GM18520 (cell line): ENCODE data around the gene SMARCD1.
A peak's percentile ranks its signal among the peaks of the same experiment; 100 is the strongest.

Experiments
- ATAC-seq: cut with Tn5 transposase; IDR thresholded peaks from one replicate; pipeline ENCODE4 v1.9.1; 2021; ENCODE audit not compliant: unreplicated experiment

Gene SMARCD1

DNA sequence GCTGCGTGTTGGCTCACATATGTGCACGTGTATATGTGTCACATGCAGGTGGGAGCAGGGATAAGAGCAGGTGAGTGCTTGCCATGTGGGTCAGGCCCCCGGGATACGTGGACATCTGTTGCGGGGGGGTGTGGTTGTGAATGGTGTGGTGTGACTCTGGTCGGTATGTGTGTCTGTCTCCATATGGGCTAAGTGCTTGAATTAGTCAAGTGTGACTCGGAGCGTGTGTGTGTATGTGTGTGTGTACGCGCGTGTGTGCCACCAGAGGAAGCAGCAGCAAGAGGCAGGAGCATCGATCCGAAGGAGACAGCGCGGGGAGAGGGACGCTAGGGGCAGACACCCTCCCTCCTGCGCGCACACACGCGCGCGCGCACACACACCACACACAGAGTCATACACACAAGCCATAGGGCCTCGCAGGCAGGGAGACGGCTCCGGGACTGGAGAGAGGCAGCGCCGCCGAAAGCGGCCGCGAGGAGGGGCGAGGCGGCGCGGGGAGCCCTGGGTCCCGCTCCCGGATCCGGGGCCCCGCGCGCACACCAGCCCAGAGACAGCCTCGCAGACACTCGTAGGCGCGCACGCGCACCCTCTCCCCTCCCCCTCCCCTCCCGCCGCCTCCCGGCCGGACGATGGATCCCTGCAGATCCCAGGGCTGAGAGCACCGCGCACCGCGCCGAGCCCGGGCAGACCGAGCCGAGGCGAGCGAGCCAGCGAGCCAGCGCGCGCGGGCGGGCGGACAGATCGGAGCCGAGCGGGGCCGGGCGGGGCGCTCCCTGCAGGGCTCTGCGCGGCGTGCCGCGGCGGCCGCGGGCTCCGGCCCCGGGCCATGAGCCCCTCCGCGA is 27.9 kb upstream of the SMARCD1 start, which contains the start of gene ASIC1:
Gene ASIC1, plus strand, starts transcription at position 597 of the 842 bp plus-strand sequence. CDS start 1,171 bp downstream, outside the sequence.
- ATAC-seq = no peak

DNA sequence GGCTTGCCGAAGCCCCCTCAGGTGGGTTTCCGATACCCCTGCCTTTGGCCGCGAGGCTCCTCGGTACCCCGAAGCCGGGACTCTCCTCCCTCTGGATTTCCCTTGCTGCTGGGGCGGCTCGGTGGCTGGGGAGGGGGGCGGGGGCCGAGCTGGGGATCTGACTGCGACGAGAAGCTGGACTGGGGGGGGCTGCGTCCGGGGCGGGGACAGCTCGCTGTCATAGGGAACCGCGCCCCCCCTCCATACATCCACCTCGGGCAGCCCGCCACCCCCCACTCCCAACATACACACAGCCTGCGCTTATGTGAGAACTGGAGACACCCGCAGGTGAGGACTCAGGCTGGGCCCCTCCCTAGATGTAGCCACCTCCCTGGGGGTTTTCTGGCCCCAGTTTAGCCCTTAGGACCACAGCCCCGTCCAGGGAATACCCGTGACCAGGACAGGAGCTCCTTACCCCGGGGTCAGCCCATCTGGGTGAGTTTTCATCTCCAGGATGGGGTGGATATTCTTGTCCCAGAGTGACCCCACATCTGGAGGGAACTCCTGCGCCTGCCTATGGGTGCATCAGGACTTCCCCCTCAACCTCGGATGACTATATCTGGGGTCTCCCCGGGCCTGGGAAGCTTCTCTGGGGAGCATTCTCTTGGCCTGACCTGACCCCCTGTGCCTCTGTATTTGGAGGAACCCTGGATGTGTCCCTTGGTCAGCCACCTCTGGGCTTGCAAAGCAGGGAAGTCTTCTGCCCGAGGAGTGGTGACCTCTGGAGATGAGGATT is 27.1 kb upstream of the SMARCD1 start:
- ATAC-seq = no peak

DNA sequence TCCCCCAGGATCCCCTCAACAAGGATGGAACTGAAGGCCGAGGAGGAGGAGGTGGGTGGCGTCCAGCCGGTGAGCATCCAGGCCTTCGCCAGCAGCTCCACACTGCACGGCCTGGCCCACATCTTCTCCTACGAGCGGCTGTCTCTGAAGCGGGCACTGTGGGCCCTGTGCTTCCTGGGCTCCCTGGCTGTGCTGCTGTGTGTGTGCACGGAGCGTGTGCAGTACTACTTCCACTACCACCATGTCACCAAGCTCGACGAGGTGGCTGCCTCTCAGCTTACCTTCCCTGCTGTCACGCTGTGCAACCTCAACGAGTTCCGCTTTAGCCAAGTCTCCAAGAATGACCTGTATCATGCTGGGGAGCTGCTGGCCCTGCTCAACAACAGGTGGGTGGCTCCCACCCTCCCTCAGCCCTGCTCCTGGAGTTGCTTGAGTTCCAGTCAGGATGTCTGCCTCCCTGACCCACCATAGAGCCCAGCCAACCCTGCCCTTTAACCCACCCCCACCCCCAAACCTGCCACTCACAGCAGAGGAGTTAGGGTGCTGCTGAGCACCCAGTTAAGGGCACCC is 26.3 kb upstream of the SMARCD1 start:
- no peak for ATAC-seq

DNA sequence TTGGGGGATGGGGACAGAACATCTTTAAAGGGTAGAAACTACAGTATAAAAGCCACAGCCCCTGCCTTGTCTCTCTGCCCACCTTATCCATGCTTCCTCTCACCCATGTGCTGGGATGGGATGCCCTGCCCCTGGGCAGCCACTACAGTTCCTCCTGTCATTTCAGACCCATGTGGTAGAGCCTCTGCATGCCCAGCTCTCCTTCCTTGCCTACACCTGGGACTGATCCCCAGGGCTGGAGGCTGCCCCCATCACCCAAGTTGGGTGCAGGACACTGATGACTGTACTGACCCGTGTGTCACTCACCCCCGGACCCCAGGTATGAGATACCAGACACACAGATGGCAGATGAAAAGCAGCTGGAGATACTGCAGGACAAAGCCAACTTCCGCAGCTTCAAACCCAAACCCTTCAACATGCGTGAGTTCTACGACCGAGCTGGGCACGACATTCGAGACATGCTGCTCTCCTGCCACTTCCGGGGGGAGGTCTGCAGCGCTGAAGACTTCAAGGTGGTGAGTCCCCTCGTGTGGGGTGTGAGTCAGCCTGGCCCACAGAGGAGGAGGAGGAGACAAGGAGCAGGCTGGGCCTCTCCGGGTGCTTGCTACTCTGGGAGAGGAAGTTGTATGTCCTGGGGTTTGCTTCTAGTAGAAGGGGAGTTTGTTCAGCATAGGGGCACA is 25.6 kb upstream of the SMARCD1 start:
- ATAC-seq = no peak

DNA sequence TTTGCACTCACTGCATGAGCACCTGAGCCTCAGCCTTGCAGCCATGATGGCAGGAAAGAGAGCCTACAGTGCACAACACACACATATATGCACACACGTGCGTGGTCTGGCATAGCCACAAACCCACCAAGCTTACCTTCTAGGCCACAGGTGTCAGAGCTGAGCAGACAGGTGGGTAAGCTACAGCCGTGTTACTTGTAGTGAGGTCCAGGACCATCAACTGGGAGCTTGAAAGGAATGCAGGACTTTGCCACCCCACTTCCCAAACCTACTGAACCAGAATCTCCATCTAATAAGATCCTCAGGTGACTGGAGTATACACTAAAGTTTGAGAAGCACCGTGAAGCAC is 25.0 kb upstream of the SMARCD1 start:
- ATAC-seq = no peak

DNA sequence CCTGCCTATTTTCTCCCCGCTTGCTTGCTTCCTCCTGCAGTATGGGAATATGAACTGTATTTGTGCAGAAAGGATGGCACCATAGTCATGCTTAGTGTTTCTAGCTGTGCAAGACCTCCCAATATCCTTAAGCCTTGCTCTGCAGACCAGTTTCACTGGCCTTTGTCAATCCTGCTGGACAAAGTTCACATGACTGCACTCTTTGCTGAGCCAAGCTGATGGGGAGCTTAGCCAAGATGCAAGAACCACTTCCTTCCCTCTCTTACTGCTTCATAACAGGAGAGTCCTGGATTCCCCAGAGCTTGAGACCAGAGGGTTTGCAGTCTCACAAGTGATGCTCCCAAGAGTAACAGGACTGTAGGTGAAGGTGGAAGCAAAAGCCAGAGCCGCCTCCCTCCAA is 24.0 kb upstream of the SMARCD1 start:
- no peak for ATAC-seq

DNA sequence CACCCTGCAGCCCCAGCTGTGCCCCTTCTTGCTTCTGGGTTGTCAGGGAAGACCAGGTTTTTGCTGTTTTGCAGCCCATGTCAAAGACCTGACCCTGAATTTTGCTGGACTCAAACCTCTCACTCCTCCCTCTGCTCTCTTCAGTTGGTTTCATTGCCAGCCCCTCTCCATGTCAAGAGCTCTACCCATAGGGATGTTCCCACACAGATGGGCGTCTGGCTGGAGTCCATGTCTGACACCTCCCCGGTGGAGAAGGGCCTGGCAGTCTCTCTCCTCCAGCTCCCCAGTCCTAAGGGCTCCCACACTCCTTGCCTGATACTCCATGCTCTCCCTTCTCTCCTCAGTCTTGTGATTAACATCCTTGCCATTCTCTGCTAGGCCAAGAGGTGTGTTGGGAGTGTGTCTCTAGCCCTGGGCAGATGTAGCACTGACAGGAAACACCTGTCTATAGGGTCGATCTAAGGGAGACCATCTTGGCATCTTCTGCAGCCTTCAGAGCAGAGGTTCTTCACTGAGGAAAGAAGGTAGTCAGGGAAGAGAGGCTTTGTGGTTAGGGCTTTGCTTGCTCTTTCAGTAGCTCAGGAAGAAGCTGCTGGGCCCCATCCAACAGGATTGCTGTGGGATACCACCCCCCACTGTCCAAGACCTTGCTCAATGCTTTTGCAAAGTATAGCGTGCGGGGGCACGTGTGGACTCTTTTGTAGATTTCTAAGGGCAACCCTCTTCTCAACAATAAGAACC is 23.0 kb upstream of the SMARCD1 start:
- ATAC-seq = no peak

DNA sequence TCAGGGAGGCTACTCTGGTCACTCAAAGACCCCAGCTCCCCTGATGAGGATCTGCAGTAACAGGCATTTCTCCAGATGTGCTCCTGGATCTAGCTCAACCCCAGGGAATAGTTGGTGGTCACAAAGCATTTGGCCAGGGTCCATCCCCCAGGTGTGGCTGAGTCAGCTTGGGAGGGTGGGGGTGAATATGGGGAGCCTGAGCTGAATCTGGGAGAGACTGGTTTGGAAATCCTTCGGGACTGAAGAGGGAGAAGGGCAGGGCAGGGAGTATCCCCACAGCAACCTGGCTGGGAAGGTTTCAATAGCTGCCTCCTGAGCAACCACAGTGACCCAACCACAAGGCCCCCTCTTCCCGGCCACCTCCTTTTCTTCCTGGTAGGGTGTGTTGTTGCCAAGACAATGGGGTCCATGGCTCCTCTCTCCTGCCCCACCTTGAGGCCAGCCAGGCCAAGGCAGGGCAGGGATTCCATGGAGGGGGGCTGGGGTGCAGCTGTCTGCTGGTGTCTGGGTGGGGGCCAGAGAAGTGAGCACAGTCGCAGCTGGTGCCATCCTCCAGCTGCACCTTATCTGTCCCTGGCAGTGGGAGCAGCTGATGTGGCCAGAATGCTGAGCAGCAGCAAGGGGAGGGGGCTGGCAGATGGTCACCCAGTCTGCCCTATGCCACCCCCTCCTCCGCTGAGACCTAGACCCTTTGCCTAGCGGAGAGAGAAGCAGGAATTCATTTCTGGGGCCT is 22.2 kb upstream of the SMARCD1 start:
- no peak for ATAC-seq

DNA sequence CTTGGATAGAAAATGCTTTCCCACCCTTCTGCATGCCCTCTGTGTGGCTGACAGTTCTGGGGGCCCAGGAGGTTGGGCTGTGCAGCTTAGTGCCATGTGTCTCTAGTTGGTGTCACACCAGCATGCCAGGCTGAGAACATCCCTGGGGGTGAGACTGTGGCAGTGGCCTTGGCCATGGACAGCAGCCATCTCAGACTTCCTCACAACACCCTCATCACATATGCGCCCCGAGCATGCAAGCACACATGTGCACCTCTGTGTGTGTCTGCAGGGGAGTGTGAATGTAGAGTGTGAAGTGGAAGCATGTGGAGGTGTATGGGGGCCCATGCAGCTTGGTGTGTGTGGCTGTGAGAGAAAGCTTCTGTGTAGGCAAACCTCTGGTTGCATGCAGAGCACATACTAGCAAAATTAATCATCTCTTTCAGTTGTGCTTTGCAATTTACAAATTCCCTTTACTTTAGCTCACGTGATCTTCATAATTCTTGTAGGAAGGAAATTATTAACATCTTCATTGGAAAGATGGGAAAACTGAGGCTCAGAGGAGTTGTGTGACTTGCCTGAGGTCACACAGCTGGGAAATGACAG is 19.3 kb upstream of the SMARCD1 start:
- no peak for ATAC-seq

DNA sequence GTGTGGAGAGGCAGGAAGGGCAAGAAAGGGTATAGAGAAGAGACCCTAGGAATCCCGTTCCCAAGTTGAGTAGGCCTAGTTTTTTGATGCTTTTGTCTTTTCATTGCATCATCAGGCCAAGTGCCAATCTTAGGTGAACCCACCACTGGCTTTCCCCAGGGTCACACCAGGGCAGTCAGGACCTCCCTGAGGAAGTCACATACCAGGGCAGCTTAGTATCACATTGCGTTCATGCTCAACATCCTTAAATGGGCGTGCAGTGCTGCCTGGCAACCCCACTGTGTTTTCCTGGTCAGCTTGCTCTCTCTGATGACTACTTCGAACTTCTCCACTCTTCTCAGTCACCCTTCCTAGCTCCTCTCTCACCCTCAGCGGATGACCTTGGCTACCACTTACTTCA is 18.7 kb upstream of the SMARCD1 start:
- no peak for ATAC-seq

DNA sequence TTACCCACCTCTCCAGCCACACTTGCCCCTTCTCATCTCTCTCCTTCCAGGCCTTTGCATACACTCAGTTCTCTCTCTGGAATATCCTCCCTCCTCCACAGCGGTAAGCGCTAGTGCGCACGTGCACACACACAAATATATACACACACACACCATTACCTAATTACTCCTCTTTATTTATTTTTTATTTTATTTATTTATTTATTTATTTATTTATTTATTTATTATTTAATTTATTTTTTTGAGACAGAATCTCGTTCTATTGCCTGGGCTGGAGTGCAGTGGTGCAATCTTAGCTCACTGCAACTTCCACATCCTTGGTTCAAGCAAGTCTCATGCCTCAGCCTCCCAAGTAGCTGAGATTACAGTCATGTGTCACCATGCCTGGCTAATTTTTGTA is 16.1 kb upstream of the SMARCD1 start:
- no peak for ATAC-seq

DNA sequence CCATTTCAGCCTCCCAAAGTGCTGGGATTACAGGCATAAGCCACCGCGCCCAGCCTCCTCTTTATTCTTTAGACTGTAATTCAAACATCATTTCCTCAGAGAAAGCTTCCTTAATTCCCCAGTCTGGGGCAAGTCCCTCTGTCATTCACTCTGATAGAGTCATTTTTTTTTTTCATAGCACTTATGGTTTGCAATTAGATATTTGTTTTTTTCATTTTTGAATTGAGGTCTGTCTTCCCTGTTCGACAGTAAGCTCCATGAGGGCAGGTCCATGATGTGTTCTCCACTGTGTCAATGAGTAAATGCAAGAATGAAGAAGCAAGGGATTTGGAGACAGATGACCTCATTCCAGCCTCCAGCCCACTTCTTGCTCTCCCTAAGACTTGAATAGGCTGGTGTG is 15.6 kb upstream of the SMARCD1 start:
- ATAC-seq = no peak

DNA sequence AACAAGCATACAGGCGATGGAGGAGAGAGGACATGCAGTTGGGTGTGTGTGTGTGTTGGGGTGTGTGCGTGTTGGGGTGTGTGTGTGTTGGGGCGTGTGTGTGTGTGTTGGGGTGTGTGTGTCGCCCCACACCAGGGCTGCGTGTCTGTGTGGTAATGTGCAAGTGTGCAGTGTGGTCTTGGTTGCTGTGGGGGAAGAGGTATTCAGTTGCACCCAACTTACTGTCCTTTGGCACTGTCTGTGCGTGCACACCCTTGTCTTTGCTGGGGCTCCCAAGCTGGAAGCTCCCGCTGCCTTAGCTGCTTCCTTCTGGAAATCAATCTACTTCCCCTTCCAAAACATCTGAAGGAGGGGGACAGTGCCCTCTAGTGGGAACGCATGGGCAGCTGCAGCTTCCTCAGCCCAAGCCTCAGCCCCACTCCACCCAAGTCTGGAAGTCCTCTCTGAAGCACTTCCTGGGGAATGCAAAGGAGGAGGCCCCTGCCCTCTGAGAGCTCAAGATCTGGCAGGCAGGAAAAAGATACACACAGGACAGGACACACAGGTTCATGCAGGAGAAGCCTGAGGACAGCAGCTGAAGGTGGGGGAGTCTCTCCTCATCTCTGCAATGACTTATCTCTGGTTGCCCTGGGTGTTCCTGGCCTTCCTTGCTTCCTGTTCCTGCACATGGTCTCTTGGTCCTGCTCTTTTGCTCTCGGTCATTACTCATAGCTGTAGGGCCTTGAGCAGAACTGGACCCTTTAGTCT is 14.7 kb upstream of the SMARCD1 start:
- no peak for ATAC-seq

DNA sequence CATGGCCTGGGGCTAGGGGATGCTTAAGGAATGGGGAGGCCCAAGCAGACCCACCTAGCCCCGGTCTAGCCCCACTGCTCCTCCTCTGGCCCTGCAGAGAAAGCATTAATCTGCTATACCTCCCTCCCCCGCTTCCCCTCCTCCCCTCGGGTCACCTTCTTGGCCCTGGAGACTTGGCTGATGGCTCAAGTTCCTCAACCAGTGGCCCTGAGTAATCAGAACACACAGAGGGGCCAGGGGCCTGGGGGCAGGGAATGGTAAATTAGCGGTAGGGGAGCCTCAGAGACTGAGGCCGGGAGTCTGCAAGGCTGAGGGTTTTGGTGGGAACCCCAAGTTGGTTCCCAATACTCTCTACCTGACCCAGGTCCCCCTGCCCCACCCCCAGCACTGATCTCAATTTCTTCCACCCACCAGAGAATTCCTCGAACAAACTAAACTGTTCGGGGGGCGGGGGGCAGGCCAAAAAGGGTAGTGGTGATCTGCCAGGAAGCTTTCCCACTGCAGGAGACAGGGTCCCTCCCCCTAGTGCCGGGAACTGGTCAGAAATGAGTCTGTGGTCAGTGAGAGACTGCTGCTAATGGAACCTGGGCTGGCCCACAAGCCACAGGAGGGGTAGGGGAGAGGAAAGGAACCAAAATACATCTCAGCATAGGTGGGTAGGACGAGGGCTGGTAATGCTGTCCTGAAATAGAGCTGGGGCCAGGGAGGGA is 12.8 kb upstream of the SMARCD1 start:
- ATAC-seq = no peak

DNA sequence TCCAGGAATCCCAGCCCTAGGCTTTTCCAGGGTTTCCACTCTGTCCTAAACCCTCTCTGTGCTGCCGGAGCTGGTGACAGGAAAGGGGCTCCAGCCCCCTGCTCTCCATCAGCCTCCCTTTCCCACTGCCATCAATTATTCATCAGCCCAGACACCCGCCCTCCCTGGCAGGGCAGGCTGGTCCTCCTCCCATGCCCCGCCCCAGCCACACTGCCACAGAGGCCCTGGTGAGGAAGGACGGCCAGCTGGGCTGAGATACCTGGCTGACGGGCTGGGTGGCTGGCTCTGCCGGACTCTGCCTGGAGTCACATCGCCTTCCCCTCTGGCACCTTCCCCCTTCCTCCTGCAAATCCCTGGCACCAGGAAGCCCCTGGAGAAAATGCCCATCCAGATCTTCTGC is 11.9 kb upstream of the SMARCD1 start:
- ATAC-seq = no peak

DNA sequence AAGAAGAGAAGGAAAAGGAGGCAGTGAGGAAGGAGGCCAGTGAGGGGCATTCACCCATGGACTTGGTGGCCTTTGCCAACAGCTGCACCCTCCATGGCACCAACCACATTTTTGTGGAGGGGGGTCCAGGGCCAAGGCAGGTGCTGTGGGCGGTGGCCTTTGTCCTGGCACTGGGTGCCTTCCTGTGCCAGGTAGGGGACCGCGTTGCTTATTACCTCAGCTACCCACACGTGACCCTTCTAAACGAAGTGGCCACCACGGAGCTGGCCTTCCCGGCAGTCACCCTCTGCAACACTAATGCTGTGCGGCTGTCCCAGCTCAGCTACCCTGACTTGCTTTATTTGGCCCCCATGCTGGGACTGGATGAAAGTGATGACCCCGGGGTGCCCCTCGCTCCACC is 11.4 kb upstream of the SMARCD1 start:
- ATAC-seq = no peak

DNA sequence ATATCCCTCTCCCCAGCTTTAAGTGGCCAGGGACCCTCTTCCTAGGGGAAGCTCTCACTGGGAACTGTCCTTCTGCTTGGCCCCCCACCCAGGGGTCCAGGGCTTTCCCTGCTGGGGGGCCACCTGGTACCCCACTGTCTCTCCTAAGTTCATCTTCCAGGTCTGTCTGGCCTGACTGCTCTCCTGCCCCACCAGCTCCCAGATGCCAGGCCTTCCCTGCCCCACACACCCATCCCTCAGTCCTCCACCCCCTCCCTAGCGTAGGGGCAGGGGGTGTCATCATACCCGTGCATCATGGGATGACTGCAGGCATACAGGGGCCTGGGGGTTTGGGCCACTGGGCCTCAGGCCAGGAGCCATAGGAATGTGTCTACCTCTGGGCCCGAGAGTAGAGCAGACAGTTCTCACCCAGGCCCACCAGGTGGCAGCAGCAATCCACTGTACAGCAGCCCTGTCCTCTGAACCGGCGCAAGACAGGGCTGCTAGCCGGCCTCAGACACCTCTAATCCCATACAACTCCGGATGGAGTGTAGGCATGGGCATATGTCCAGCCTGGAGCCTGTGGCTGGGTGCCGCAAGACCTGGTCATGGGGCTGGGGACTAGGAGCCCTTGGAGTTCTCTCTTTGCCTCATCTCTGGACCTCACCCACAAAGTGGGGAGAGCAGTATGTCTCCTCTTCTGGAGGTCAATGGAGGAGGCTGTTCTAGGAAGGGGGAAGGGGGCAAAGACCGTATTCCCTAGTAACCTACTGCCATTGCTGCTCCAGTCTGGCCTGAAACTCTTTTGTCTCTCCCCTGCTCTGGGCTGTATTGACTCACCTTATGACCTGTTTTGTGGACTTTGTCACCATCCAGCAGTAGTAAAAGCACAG is 10.0 kb upstream of the SMARCD1 start:
- ATAC-seq = peak; percentile 76

DNA sequence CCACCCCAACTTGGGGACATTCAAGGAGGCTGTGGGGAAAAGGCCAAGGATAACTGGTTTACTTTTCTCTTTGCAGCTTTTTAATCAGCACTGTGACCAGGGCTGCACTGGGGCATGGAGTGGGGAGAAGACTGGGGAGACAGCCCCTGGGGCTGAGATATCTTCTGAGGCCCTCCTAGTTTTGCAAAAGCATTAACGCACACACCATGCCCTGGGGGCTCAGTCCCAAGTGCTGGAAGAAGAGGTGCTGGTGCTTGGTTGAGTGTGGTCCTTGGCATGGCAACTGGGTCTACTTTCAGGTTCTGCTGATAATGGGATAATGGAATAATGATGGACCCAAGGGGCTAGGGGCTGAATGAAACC is 9.4 kb upstream of the SMARCD1 start:
- ATAC-seq = no peak
